GM20000 (cell line): Measurements from ENCODE around the gene TMEM131.
A peak's percentile ranks its signal among the peaks of the same experiment; 100 is the strongest.
"Not testable (repeated sequence)": the region's sequence is repeated elsewhere in the genome, so short reads cannot be mapped to it uniquely, and the experiment has no call there.

ENCODE experiments used
- DNase-seq: peaks from one replicate; pipeline ENCODE4 v3.0.0; 2012; ENCODE audit warnings: low spot score
- TF ChIP-seq, protein P1 (sequence below): IDR thresholded peaks from 2 replicates; pipeline ENCODE4 v1.5.1; 2012; ENCODE audit warnings: mild to moderate bottlenecking, control low read depth; ENCODE audit errors: extremely low read depth, missing control alignments

TMEM131 gene

GRCh38 chr2:97713296-97714083 is 282.3 kb downstream of the TMEM131 start, which contains the start of gene ZAP70:
ZAP70 (plus strand) TSS chr2:97713576; CDS start chr2:97724037, 10,461 bp downstream.
- TF ChIP-seq, protein P1, sequence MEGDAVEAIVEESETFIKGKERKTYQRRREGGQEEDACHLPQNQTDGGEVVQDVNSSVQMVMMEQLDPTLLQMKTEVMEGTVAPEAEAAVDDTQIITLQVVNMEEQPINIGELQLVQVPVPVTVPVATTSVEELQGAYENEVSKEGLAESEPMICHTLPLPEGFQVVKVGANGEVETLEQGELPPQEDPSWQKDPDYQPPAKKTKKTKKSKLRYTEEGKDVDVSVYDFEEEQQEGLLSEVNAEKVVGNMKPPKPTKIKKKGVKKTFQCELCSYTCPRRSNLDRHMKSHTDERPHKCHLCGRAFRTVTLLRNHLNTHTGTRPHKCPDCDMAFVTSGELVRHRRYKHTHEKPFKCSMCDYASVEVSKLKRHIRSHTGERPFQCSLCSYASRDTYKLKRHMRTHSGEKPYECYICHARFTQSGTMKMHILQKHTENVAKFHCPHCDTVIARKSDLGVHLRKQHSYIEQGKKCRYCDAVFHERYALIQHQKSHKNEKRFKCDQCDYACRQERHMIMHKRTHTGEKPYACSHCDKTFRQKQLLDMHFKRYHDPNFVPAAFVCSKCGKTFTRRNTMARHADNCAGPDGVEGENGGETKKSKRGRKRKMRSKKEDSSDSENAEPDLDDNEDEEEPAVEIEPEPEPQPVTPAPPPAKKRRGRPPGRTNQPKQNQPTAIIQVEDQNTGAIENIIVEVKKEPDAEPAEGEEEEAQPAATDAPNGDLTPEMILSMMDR = no peak
- peak; percentile 35 for DNase-seq

- TF ChIP-seq, protein P1 = no peak
- DNase-seq = peak; percentile 6
Measured at GRCh38 chr2:97712693-97713295, 283.0 kb downstream of the TMEM131 start.

DNA sequence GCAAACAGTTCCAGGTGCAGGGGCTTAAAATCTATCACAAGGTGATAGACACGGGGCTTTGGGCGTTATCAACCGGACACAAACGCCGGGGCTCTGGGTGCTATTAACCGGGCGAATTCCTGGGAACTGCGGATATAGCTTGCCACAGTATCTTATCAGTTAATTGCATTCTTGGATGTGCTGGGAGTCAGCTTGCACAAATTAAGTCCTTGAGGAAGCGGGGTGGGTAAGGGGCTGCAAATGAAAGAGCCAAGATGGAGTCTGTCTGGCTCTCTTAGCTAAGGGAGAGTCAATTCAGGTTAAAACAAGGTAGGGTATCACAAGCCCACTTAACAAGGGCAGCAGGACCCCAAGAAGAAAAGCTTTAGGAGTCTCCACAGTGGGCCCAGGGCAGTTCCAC is 283.6 kb downstream of the TMEM131 start:
- DNase-seq = not testable (repeated sequence)

DNA sequence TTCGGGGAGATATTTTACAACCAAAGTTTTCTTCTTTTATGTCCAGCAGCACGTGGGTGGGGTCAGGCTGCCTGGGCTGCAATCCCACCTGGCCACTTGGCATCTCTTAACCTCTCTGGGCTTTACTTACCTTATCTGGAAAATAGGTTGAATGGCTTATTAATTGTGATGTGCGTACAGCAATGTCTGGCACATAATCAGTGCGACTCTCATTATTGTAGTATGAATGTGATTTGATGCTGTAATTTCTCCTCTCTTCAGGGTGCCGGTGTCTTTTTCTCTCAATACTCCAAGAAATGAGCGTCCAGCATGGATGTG is 284.4 kb downstream of the TMEM131 start:
- DNase-seq = no peak
- TF ChIP-seq, protein P1 = no peak

GRCh38 chr2:97708608-97709007 is 287.1 kb downstream of the TMEM131 start:
- TF ChIP-seq, protein P1 = no peak
- no peak for DNase-seq

DNA sequence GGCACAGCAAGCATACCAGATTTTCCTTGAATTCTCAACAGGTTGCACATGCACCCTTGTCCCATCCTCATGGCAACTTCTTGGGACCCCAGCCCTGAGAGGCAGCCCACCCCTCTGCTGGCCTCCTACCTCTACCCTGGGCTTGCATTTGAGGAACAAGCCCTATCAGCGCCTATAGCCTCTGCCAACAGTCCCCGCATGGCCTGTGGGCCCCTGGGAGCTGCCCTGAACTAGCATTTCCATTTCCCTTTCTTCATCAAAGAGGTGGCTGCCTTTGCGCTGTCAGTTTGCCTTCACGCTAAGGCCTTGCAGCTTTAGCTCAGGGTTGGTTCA is 287.7 kb downstream of the TMEM131 start:
- TF ChIP-seq, protein P1 = no peak

DNA sequence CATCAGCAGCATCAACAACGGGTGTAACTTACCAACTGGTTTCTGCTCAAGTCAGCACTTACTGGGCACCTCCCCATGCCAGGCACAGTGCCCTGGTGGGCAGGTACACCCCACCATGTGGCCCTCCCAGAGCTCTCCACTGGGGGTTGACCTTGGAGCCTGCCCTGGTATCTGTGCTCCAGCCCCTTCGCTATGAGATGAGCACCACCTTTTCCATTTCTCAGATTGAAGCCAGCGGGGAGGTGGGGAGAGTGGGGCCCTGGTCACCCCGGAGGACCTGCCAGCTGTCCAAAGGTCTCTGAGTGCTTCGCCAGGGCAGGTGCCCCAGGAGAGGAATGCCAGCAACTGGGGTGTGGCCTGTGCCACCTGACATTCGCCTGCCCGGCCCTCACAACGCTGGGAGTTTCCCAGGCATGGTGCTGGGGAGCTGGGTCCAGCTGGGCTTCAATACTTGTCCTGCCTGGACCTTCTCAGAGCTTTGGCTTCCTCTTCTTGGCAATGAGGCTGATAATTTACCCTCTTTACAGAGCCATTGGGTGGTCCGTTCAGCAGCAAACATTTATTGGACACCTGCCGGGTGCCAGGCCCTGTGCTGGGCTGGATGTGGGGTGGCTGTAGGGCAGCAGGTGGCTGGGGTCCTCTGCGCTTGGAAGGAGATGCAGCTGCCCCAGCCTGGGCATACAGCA is 288.2 kb downstream of the TMEM131 start:
- TF ChIP-seq, protein P1 = no peak
- no peak for DNase-seq

More for the DNA sequence above, 287.7 kb downstream of the TMEM131 start:
- DNase-seq = no peak
